ENCODE results near the gene APOC1. TPM values are rescaled to one million over a fixed set of nuclear protein-coding genes. Genes with fewer than 3 reads are reported as not detected.

Gene APOC1
- total and polyA plus RNA-seq, 2 donors (not counting 1 experiment from before 2014, with no cell fraction given): 2.3 to 2.6 TPM

GRCh38 chr19:44942067-44942571, 27.7 kb downstream of the APOC1 start, which contains the start of gene APOC4:
Gene APOC4, plus strand, starts transcription at chr19:44942237. Its CDS starts 41 bp downstream, at chr19:44942278.
- DNase-seq (ENCODE audit: low read depth in 2 of 2): no peak
- H3K4me1 ChIP-seq (ENCODE audit: control insufficient read depth, extremely low read depth, insufficient read depth, low read length): no peaks in the 10 kb centered on the region
- H3K4me3 ChIP-seq (replicated peaks in 1 of 4; ENCODE audit: control extremely low read depth in 1 of 4, insufficient read depth in 1 of 4, low read depth in 3 of 4, low read length in 4 of 4): no peak within 1 kb of the TSS
- no peaks in the 10 kb centered on the region for H3K79me2 ChIP-seq (ENCODE audit: control insufficient read depth, insufficient read depth, low read length)
- no peaks in the 10 kb centered on the region for H3K9me3 ChIP-seq (ENCODE audit: control insufficient read depth, insufficient read depth, low read depth, low read length)
- H3K4me2 ChIP-seq (ENCODE audit: extremely low read depth, insufficient read depth, low read length): no peak within 1 kb of the TSS
- H2AFZ ChIP-seq (ENCODE audit: low read length): no peak within 1 kb of the TSS
- H3K27ac ChIP-seq (ENCODE audit: insufficient read depth, low read length): no peak within 1 kb of the TSS
- no peaks in the 10 kb centered on the region for H3K36me3 ChIP-seq (ENCODE audit: control insufficient read depth, insufficient read depth, low read length)
- H4K20me1 ChIP-seq (ENCODE audit: control insufficient read depth, extremely low read depth, insufficient read depth, low read length): no peaks in the 10 kb centered on the region
- no peak within 1 kb of the TSS for H3K9ac ChIP-seq (ENCODE audit: insufficient read depth, low read length)
- H3K27me3 ChIP-seq (ENCODE audit: control insufficient read depth, insufficient read depth, low read length): no peaks in the 10 kb centered on the region
- TF ChIP-seq, protein P1, sequence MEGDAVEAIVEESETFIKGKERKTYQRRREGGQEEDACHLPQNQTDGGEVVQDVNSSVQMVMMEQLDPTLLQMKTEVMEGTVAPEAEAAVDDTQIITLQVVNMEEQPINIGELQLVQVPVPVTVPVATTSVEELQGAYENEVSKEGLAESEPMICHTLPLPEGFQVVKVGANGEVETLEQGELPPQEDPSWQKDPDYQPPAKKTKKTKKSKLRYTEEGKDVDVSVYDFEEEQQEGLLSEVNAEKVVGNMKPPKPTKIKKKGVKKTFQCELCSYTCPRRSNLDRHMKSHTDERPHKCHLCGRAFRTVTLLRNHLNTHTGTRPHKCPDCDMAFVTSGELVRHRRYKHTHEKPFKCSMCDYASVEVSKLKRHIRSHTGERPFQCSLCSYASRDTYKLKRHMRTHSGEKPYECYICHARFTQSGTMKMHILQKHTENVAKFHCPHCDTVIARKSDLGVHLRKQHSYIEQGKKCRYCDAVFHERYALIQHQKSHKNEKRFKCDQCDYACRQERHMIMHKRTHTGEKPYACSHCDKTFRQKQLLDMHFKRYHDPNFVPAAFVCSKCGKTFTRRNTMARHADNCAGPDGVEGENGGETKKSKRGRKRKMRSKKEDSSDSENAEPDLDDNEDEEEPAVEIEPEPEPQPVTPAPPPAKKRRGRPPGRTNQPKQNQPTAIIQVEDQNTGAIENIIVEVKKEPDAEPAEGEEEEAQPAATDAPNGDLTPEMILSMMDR (conservative IDR thresholded peaks at IDR 0.05 in 1 of 2, IDR thresholded peaks at IDR 0.05 in 1 of 2; ENCODE audit: low read depth in 1 of 2, low read length in 2 of 2): no peak
- no peak for TF ChIP-seq EZH2 (IDR thresholded peaks at IDR 0.05; ENCODE audit: low read length, missing control alignments)

DNA sequence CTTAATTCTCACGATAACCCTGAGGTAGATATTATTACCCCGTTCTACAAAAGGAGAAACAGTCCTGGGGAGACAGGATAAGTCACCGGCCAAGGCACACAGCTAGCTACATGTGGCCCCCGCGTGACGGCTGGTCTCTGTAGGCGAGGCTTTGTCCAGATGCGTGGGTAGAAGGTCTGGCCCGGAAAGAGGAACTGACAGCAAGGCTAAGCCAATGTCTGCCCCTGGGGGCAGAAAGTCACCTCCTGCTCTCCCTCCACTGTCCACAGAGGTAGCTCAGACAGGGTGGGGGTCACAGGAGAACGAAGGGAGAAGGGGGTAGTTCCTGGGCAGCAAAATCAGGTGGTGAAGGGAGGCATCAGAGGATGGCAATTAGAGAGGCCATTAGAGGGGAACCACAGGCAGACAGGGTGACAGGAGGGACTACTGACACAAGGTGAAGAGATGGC, 29.4 kb downstream of the APOC1 start:
- Histone ChIP-seq H3K27ac (ENCODE audit: insufficient read depth, low read length) (no peak overlapping the region), H2AFZ (ENCODE audit: low read length) (no peak overlapping the region), H4K20me1 (ENCODE audit: control insufficient read depth, extremely low read depth, insufficient read depth, low read length) (no peaks in the 10 kb centered on the region), H3K9me3 (ENCODE audit: control insufficient read depth, insufficient read depth, low read depth, low read length) (no peaks in the 10 kb centered on the region), H3K4me3 (replicated peaks in 1 of 4; ENCODE audit: control extremely low read depth in 1 of 4, insufficient read depth in 1 of 4, low read depth in 3 of 4, low read length in 4 of 4) (no peak overlapping the region), H3K9ac (ENCODE audit: insufficient read depth, low read length) (no peak overlapping the region), H3K4me2 (ENCODE audit: extremely low read depth, insufficient read depth, low read length) (no peak overlapping the region), H3K27me3 (ENCODE audit: control insufficient read depth, insufficient read depth, low read length) (no peaks in the 10 kb centered on the region), H3K4me1 (ENCODE audit: control insufficient read depth, extremely low read depth, insufficient read depth, low read length) (no peaks in the 10 kb centered on the region), H3K36me3 (ENCODE audit: control insufficient read depth, insufficient read depth, low read length) (no peaks in the 10 kb centered on the region), H3K79me2 (ENCODE audit: control insufficient read depth, insufficient read depth, low read length) (no peaks in the 10 kb centered on the region)
- no peak for TF ChIP-seq EZH2 (IDR thresholded peaks at IDR 0.05; ENCODE audit: low read length, missing control alignments)
- TF ChIP-seq, protein P1 (conservative IDR thresholded peaks at IDR 0.05 in 1 of 2, IDR thresholded peaks at IDR 0.05 in 1 of 2; ENCODE audit: low read depth in 1 of 2, low read length in 2 of 2): no peak
- no peak for DNase-seq (ENCODE audit: low read depth in 2 of 2)

DNA sequence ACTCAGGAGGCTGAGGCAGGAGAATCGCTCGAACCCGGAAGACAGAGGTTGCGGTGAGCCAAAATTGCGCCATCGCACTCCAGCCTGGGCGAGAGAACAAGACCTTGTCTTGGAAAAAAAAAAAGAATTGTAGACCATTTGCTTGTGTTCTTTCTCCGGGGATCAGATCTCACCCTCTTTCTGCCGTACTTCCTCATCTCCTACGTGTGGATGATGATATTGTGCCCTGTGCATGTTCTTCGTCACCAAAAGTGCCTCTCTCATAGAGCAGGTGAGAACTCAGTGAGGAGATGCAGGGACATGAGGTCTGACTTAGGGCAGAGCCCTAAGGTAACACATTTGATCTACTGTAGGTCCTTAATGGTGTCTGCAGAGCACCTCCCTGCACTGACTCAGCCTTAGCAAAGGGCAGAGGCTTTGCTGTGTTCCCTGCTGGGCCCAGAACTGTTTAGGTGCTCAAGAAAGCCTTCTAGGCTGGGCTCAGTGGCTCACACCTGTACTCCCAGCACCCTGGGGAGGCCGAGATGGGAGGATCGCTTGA, 32.7 kb downstream of the APOC1 start:
- Histone ChIP-seq H3K27me3 (ENCODE audit: control insufficient read depth, insufficient read depth, low read length) (no peaks in the 10 kb centered on the region), H3K79me2 (ENCODE audit: control insufficient read depth, insufficient read depth, low read length) (no peaks in the 10 kb centered on the region), H3K27ac (ENCODE audit: insufficient read depth, low read length) (no peak overlapping the region), H3K9me3 (ENCODE audit: control insufficient read depth, insufficient read depth, low read depth, low read length) (no peaks in the 10 kb centered on the region), H3K9ac (ENCODE audit: insufficient read depth, low read length) (no peak overlapping the region), H3K4me3 (replicated peaks in 1 of 4; ENCODE audit: control extremely low read depth in 1 of 4, insufficient read depth in 1 of 4, low read depth in 3 of 4, low read length in 4 of 4) (no peak overlapping the region), H3K4me2 (ENCODE audit: extremely low read depth, insufficient read depth, low read length) (no peak overlapping the region), H4K20me1 (ENCODE audit: control insufficient read depth, extremely low read depth, insufficient read depth, low read length) (no peaks in the 10 kb centered on the region), H2AFZ (ENCODE audit: low read length) (no peak overlapping the region), H3K4me1 (ENCODE audit: control insufficient read depth, extremely low read depth, insufficient read depth, low read length) (no peaks in the 10 kb centered on the region), H3K36me3 (ENCODE audit: control insufficient read depth, insufficient read depth, low read length) (no peaks in the 10 kb centered on the region)
- TF ChIP-seq, protein P1 (conservative IDR thresholded peaks at IDR 0.05 in 1 of 2, IDR thresholded peaks at IDR 0.05 in 1 of 2; ENCODE audit: low read depth in 1 of 2, low read length in 2 of 2): no peak
- no peak for TF ChIP-seq EZH2 (IDR thresholded peaks at IDR 0.05; ENCODE audit: low read length, missing control alignments)
- no peak for DNase-seq (ENCODE audit: low read depth in 2 of 2)
